WTC11 (cell line): ENCODE measurements around the gene ZCWPW1. TPM values are rescaled to one million over a fixed set of nuclear protein-coding genes. Genes with fewer than 3 reads are reported as not detected.

Experiments
- ATAC-seq: fragments of 200-7000 bp; cut with Tn5 transposase; 2 replicates; pipeline ENCODE4 v1.10.0; 2021; ENCODE audit warnings: mild to moderate bottlenecking, moderate library complexity
- CTCF ChIA-PET: fragments of 300-600 bp; sonication (Branson Sonifier 250); formaldehyde crosslinking; loops from one replicate; lab custom pipeline; 2021; ENCODE audit warnings: antibody characterized with exemption; lab: Charles Lee
- POLR2A ChIA-PET: fragments of 350-600 bp; sonication (Branson Sonifier 250); formaldehyde crosslinking; loops from one replicate; lab custom pipeline; 2021; ENCODE audit warnings: antibody characterized with exemption; lab: Charles Lee
- DNase-seq: peaks from one replicate; pipeline ENCODE4 v3.0.0; 2021; ENCODE audit warnings: low spot score
- H3K27ac Mint-ChIP-seq: 2 replicates; pipeline ENCODE4 v1.8.0; 2021; ENCODE audit warnings: mixed read lengths
- H3K27me3 Mint-ChIP-seq: 2 replicates; pipeline ENCODE4 v1.8.0; 2021; ENCODE audit warnings: low read depth, mild to moderate bottlenecking, moderate library complexity, mixed read lengths
- H3K36me3 Mint-ChIP-seq: 2 replicates; pipeline ENCODE4 v1.8.0; 2021; ENCODE audit warnings: mixed read lengths
- H3K4me1 Mint-ChIP-seq: 2 replicates; pipeline ENCODE4 v1.8.0; 2022; ENCODE audit warnings: mixed read lengths
- H3K4me3 Mint-ChIP-seq: 2 replicates; pipeline ENCODE4 v1.8.0; 2021; ENCODE audit warnings: mild to moderate bottlenecking, moderate library complexity, mixed read lengths
- H3K9me3 Mint-ChIP-seq: 2 replicates; pipeline ENCODE4 v1.8.0; 2021; ENCODE audit warnings: mixed read lengths
- ATF1 ChIP-seq: sonication (generic); formaldehyde crosslinking; IDR thresholded peaks from 2 replicates; pipeline ENCODE4 v1.8.1; 2023; ENCODE audit warnings: mild to moderate bottlenecking, moderate library complexity, missing genetic modification reagents
- ATF6 ChIP-seq: sonication (generic); formaldehyde crosslinking; IDR thresholded peaks from 2 replicates; pipeline ENCODE4 v1.8.1; 2023; ENCODE audit warnings: mild to moderate bottlenecking, missing genetic modification reagents
- CTCF ChIP-seq: fragments of 200-600 bp; IDR thresholded peaks from 2 replicates; pipeline ENCODE4 v1.8.0; 2022; ENCODE audit warnings: antibody characterized with exemption
- JAZF1 ChIP-seq: fragments of 250-450 bp; sonication (Bioruptor Pico); IDR thresholded peaks from 2 replicates; pipeline ENCODE4 v1.9.0; 2021; ENCODE audit warnings: moderate library complexity, mild to moderate bottlenecking, inconsistent platforms
- JUN ChIP-seq: sonication (generic); formaldehyde crosslinking; IDR thresholded peaks from 2 replicates; pipeline ENCODE4 v1.8.0; 2023; ENCODE audit warnings: mild to moderate bottlenecking, missing genetic modification reagents
- MAX ChIP-seq: sonication (generic); formaldehyde crosslinking; IDR thresholded peaks from 2 replicates; pipeline ENCODE4 v1.8.0; 2022; ENCODE audit warnings: mild to moderate bottlenecking, missing genetic modification reagents
- NR3C1 ChIP-seq: sonication (generic); formaldehyde crosslinking; conservative IDR thresholded peaks from 2 replicates; pipeline ENCODE4 v1.8.1; 2023; ENCODE audit warnings: low read depth, mild to moderate bottlenecking, missing genetic modification reagents
- USF1 ChIP-seq: sonication (generic); formaldehyde crosslinking; IDR thresholded peaks from 2 replicates; pipeline ENCODE4 v1.8.0; 2022; ENCODE audit warnings: mild to moderate bottlenecking, missing genetic modification reagents
- ZNF423 ChIP-seq: fragments of 250-450 bp; sonication (Bioruptor Pico); IDR thresholded peaks from 2 replicates; pipeline ENCODE4 v2.1.2; 2022; ENCODE audit warnings: mild to moderate bottlenecking, moderate library complexity
- ZNF512 ChIP-seq: sonication (generic); formaldehyde crosslinking; IDR thresholded peaks from 2 replicates; pipeline ENCODE4 v1.8.1; 2022; ENCODE audit warnings: missing genetic modification reagents, borderline replicate concordance
- ZSCAN18 ChIP-seq: fragments of 250-450 bp; sonication (Bioruptor Pico); IDR thresholded peaks from 2 replicates; pipeline ENCODE4 v2.1.2; 2022; ENCODE audit warnings: mild to moderate bottlenecking, moderate library complexity
- total RNA-seq: library from RNA; stranded (reverse); gene quantifications from 3 replicates; pipeline ENCODE4 v1.2.3, GENCODE V29; 2021

Gene ZCWPW1
- total RNA-seq, 1 experiment from 2014 or later = 1.4 TPM

- Mint-ChIP-seq H3K9me3 (no peaks in the 10 kb centered on the region), H3K36me3 (no peaks in the 10 kb centered on the region), H3K27ac (no peak overlapping the region), H3K4me3 (no peak overlapping the region), H3K4me1 (0 out of 2 replicates have a peak, but pooled peaks cover 6% of the 10 kb centered on the region), H3K27me3 (no peaks in the 10 kb centered on the region; the same call in 1 of the 2 replicates)
- TF ChIP-seq ATF6 (no peak), ZNF423 (CRISPR knock-in tag) (0 out of 2 replicates have a peak, but pooled peaks have one; percentile 24), MAX (no peak)
- ChIA-PET CTCF (interaction anchor here (0.5 to 7.9 kb wide), 42 partner anchors 8 to 322 kb away, joined by 3 to 56 read pairs (median 4); partner anchors contain the start of genes AGFG2, FBXO24, LRCH4 and MOSPD3), POLR2A (interaction anchor here (0.6 to 1.6 kb wide), 4 partner anchors 31 to 308 kb away, joined by 3 to 5 read pairs (median 4); partner anchors contain the start of gene ZCWPW1)
- DNase-seq (peak; percentile 65), ATAC-seq (peak; percentile 81)
Observed at GRCh38 chr7:100465702-100466311, 37.3 kb upstream of the ZCWPW1 start.

- Mint-ChIP-seq H3K4me1 (0 out of 2 replicates have a peak, but pooled peaks cover 6% of the 10 kb centered on the region), H3K27ac (no peak overlapping the region), H3K4me3 (no peak overlapping the region), H3K27me3 (no peaks in the 10 kb centered on the region; the same call in 1 of the 2 replicates), H3K9me3 (no peaks in the 10 kb centered on the region), H3K36me3 (no peaks in the 10 kb centered on the region)
- DNase-seq (no peak), ATAC-seq (no peak)
- ChIA-PET CTCF (interaction anchor here (0.6 to 7.9 kb wide), 42 partner anchors 8 to 322 kb away, joined by 3 to 56 read pairs (median 4); partner anchors contain the start of genes AGFG2, FBXO24, LRCH4 and MOSPD3), POLR2A (interaction anchor here (0.6 to 1.6 kb wide), 2 partner anchors 106 to 307 kb away, joined by 3 to 4 read pairs; no protein-coding TSS in a partner anchor)
- TF ChIP-seq JAZF1 (no peak), ATF1 (CRISPR knock-in tag) (no peak), ZSCAN18 (CRISPR knock-in tag) (no peak), NR3C1 (CRISPR knock-in tag) (no peak), JUN (CRISPR knock-in tag) (no peak), USF1 (CRISPR knock-in tag) (no peak)
Observed at GRCh38 chr7:100465299-100465698, 36.8 kb upstream of the ZCWPW1 start.

- H3K4me1 Mint-ChIP-seq = 0 out of 2 replicates have a peak, but pooled peaks cover 2% of the 10 kb centered on the region
- no peak for DNase-seq
- TF ChIP-seq ZNF512 (CRISPR knock-in tag) (0 out of 2 replicates have a peak, but pooled peaks have one; percentile 31), CTCF (no peak)
- TF ChIP-seq, all 79 proteins: peak for 1
- ChIA-PET CTCF (interaction anchor here (0.7 to 7.9 kb wide), 20 partner anchors 7 to 323 kb away, joined by 3 to 56 read pairs (median 8); partner anchors contain the start of genes AGFG2, MOSPD3, NYAP1 and TSC22D4), POLR2A (no interaction called here)
- no peak overlapping the region for H3K4me3 Mint-ChIP-seq
- H3K27ac Mint-ChIP-seq = no peak overlapping the region
- H3K9me3 Mint-ChIP-seq = no peaks in the 10 kb centered on the region
- ATAC-seq = no peak
- H3K27me3 Mint-ChIP-seq = no peaks in the 10 kb centered on the region; the same call in 1 of the 2 replicates
- H3K36me3 Mint-ChIP-seq = no peaks in the 10 kb centered on the region
Observed at GRCh38 chr7:100464791-100465190, 36.3 kb upstream of the ZCWPW1 start.
